HepG2 (cell line): ENCODE data around the gene ODAD2.

Experiments
- CTCF ChIP-seq: sonication (generic); formaldehyde crosslinking; IDR thresholded peaks from 2 replicates; pipeline ENCODE4 v1.5.0; 2020; ENCODE audit warnings: mild to moderate bottlenecking, missing genetic modification reagents, moderate library complexity
- E2F1 ChIP-seq: sonication (generic); formaldehyde crosslinking; IDR thresholded peaks from 2 replicates; pipeline ENCODE4 v1.5.0; 2020; ENCODE audit warnings: missing genetic modification reagents
- KAT7 ChIP-seq: IDR thresholded peaks from 2 replicates; pipeline ENCODE4 v1.6.1; 2018; ENCODE audit warnings: borderline replicate concordance, missing compliant biosample characterization
- NR3C1 ChIP-seq: sonication (generic); formaldehyde crosslinking; IDR thresholded peaks from 2 replicates; pipeline ENCODE4 v1.4.0; 2020; ENCODE audit warnings: missing genetic modification reagents
- SMARCC2 ChIP-seq: fragments of 450-650 bp; IDR thresholded peaks from 2 replicates; pipeline ENCODE4 v1.6.1; 2017; ENCODE audit warnings: antibody characterized with exemption, mild to moderate bottlenecking

GRCh38 chr10:28008054-28008453 lies 9.2 kb upstream of the ODAD2 start:
- TF ChIP-seq CTCF (CRISPR knock-in tag) (no peak), E2F1 (no peak), KAT7 (CRISPR knock-in tag) (no peak), NR3C1 (CRISPR knock-in tag) (no peak), SMARCC2 (no peak)
